Measurements from ENCODE around the gene ALG10B.
"Not testable (repeated sequence)": the region's sequence is repeated elsewhere in the genome, so short reads cannot be mapped to it uniquely, and the experiment has no call there.

Gene ALG10B, protein sequence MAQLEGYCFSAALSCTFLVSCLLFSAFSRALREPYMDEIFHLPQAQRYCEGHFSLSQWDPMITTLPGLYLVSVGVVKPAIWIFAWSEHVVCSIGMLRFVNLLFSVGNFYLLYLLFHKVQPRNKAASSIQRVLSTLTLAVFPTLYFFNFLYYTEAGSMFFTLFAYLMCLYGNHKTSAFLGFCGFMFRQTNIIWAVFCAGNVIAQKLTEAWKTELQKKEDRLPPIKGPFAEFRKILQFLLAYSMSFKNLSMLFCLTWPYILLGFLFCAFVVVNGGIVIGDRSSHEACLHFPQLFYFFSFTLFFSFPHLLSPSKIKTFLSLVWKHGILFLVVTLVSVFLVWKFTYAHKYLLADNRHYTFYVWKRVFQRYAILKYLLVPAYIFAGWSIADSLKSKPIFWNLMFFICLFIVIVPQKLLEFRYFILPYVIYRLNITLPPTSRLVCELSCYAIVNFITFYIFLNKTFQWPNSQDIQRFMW

DNA sequence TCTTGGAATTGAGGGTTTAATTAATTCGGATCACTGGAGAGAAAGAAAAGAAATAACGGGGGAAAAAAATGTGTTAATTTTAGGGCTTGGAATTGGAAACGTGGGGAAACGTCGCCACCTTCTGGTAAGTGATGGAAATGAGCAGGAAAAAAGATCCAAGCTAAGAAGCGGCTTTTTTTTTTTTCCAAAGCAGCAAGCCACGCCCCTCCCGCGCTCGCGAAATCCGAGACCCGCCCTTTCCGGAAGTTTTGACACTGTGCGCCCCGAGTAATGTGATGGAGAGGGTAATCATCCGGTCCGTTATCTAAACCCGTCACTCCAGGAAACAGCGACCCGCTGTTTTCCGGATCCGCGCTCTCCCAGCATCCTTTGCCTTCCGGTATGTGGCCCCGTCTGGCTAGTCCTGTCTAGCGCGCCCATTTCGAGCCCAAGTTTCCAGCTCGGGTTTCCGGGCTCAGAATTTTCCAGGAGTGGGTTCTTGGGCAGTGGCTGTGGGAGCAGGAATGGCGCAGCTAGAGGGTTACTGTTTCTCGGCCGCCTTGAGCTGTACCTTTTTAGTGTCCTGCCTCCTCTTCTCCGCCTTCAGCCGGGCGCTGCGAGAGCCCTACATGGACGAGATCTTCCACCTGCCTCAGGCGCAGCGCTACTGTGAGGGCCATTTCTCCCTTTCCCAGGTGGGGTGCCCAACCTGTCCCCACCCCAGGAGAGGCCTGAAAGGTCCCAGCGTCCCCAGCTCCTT lies at the start of gene ALG10B:
Gene ALG10B, plus strand, starts transcription at position 384 of the 739 bp plus-strand sequence. Its CDS starts 120 bp downstream, at position 504.
- DNase-seq: peak; percentile 98

DNA sequence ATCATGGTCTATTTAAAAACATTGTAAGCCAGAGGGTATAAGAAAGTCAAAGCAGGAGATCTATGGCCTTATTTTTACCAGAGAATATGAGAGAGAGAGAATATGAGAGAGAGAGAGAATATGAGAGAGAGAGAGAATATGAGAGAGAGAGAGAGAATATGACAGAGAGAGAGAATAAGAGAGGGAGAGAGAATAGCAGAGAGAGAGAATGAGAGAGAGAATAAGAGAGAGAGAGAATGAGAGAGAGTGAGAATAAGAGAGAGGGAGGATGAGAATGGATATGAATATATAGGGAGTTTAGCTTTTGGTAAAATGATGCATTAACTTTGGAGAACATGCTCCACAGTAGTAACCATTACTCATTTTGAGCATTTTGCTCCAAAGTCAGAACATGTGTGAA lies 48.0 kb upstream of the ALG10B start:
- no peak for DNase-seq

DNA sequence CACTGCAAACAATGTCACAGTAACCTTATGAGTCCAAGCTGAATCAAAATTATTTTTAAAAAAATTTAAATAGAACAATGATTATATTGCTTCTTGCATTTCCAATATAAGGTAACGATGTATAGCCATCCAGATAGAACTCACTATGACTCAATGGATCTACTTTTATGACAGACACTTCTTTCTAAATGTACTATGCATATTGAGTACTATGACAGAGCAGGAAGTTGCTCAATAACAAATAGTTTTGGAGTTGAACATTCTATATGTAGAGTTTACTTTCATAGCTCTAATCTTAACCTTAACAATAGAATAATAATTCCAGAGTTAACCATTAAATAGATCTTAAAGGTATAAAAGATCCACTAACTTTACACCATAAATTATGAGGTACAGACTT lies 46.7 kb upstream of the ALG10B start:
- DNase-seq: no peak

DNA sequence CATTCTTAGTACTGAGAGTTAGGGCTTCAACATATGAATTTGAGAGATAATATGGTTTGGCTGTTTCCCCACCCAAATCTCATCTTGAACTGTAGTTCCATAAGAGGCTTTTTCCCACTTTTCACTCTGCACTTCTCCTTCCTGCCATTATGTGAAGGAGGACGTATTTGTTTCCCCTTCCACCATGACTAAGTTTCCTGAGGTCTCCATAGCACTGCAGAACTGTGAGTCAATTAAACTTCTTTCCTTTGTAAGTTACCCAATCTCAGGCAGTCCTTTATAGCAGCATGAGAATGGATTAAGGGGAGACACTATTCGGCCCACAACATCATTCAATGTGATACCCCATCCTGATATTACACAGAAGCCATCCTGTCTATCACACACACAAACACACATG lies 36.8 kb upstream of the ALG10B start:
- DNase-seq: no peak

DNA sequence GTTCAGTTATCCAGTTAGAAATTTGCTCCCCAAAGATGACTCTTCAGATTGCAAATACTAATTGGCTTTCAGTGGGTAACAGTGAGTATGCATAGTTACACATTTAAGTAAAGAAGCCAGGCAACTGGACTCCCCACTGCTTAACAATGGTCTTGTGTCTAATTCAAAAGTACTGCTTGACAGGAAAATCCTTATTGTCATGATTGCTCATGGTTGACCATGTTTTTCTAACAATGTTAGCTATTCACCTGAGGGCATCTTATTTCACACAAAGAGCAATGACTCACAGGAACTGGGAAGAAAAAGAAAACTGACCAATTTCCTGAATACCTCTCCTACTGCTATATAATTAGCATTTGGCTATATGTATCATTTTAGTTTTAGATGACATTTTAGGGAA lies 33.7 kb upstream of the ALG10B start:
- no peak for DNase-seq

DNA sequence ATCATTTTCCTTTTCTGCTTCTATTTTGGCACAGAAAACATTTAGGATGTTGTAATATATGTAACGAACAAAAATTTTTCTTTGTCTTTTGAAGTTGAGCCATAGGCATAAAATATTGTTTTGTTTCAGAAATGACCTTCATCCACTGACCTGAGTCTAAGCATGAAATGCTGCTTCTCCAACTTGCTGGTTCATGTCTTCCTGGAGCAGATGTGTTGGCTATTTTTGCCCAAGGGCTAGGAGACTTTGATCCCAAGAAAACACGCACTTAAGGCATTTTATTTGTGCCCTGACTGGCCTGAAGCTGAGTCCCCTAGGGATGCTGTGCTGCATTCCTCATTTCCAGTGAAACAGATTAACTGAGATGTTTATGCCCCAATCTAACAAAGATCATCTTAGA lies 27.2 kb upstream of the ALG10B start:
- DNase-seq: no peak

DNA sequence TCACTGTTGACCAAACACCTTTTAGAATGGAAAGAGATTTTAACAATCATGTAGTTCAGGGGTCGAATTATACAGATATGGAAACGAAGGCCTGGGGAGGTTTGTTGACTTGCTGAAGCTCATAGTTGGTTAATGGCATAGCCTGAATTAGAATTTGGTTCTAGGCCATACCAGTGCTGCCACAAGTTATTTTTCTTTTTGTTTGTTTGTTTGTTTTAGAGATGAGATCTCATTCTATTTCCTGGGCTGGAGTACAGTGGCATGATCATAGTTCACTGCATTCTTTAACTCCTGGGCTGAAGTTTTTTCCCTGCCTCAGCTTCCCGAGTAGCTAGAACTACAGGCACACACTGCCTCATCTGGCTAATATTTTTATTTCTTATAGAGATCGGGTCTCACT lies 25.4 kb upstream of the ALG10B start:
- no peak for DNase-seq

DNA sequence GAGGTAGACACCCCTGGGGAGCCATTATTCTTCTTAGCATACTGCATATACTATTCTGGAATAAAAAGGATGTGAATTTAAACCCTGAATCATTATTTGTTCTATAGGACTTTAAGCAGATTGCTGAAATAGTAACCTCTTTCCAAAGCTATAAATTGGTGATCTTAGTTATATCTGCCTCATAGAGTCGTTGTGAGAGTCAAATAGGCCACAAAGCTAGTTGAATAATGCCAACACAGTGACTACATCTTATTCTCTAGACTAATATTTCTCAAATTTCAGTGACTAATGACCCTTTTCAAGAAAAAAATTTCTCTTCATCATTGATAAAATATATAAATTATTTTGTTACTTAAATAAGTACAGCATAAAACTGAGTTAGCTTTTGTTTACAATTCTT lies 13.6 kb upstream of the ALG10B start:
- not testable (repeated sequence) for DNase-seq

DNA sequence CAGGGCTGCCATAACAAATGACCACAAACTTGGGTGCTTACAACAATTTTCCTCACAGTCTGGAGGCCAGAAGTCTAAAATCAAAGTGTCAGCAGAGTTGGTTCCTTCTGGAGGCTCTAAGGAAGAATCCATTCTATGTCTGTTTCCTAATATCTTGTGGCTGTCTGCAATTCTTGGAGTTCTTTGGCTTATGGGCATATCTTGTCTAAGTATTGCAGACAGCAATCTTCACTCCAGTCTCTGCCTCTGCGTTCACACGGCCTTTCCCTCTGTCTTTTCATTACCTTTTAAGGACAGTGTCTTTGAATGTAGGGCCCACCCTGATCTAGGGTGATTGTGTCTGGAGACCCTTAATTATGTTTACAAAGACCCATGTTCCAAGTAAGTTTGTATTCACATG lies 5.4 kb downstream of the ALG10B start:
- DNase-seq: not testable (repeated sequence)

DNA sequence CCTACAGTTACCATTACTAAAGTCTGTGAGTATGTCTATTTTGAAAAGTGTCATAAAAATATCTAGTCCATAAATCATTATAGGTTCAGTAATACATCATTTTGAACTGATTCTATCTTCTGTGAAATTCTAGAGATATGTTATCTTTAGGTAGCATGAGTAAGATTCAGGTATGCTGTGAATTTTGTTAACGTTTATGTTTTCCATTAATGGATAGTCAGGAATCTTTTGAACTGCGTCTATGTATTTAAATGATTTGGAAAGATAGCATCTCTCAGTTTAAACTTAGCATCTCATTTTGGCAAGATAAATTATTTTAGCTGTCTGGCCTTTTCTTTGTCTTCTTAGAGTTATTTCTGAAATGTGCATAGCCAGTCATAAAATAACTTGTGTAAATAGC lies 8.3 kb downstream of the ALG10B start:
- no peak for DNase-seq

DNA sequence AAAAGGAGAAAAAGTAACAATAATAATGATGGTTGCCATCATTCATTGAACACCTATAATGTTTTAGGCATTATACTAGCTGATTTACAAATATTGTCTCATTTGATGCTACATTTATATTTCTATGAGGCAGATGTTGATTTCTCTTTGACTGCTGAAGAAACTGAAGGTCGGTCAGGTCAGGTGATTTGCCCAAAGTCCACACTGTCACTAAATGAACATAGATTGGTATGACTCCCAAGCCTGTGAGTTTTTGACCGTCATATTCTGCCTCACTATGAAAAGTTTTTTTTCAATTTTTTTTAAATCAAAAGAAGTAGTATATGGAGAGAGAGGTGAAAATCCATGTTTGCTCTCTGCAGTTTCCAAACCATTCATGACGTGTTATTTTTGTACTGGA lies 10.8 kb downstream of the ALG10B start:
- no peak for DNase-seq

DNA sequence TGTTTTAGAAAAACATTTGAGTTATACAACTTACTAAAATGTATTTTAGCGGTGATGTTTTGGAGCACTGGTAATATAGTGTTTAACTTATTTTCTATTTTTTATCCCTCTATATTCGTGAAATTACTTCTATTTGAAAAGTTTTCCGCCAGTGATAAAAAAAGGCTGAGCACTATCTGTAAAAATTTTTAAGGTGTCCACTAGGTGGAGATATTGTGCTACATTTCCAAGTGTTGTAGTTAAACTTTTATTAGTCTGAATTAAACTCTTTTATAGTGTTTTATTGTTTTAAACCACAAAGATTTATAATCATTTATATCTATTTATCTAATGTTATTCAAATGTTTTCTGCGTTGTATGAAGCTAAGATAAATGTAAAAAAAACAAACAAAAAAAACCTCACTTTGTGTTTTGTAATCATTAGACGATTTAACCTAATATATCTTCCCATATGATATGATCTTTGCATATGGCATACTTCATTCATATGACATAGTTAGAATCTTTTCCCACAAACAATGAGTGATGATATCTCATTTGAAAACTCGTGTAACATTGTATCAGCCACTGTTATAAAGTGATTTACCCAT lies 11.8 kb downstream of the ALG10B start:
- peak; percentile 68 for DNase-seq

DNA sequence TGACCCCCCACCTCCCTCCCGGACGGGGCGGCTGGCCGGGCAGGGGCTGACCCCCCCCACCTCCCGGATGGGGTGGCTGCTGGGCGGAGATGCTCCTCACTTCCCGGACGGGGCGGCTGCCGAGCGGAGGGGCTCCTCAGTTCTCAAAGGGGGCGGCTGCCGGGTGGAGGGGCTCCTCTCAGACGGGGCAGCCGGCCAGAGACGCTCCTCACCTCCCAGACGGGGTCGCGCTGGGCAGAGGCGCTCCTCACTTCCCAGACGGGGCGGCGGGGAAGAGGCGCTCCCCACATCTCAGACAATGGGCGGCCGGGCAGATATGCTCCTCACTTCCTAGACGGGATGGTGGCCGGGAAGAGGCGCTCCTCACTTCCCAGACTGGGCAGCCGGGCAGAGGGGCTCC lies 13.8 kb downstream of the ALG10B start:
- DNase-seq: not testable (repeated sequence)

DNA sequence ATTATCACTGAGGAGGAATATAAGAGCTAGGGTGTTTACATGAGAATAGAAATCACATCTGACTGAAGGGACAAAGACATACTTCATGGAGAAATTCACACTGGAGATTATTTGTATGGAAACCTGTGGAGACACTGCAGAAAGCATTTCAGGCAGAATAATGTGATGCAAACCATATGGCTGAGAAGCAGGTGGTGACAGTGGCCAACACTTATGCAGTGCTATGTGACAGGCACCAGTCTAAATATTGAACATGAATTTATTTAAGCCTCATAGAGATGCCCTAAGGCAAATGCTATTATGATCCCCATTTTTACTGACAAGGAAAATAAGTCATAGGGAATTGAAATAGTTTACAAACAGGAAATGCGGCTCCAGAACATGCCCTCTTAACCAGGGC lies 16.2 kb downstream of the ALG10B start:
- no peak for DNase-seq

DNA sequence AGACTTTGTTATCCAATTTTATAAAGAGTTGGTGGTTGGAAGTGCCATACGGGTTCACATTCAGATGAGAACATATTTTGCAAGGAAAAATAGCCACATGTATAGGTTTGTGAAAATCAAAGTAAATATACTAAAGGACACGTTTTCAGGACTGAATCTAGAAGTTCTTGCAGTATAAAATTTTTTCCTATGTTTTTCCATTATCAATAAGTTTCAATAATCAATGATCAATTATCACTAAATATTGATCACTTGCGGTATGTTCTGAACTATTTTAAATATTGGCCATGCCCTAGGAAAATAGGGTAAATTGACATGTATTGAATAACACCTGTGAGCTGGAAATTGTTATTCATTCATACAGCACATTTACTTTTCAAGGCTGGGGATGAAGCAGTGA lies 25.9 kb downstream of the ALG10B start:
- no peak for DNase-seq

DNA sequence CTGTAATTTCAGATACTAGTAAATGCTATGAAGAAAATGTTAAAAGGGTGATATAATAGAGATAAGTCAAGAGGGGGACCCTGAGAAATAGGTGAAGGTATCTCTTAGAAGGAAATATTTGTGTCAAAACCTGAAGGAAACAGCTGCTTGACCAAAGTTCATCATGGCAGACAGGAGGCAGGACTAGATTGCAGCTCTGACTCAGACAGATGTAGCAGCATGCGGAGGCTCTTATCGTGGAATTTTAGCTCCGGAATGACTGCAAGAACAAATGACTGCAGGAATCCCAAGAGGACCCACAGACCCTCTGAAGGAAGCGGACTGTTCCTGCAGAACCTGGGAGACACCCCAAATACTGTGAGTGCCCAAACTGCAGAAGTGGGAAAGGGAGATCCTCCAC lies 26.7 kb downstream of the ALG10B start:
- not testable (repeated sequence) for DNase-seq

DNA sequence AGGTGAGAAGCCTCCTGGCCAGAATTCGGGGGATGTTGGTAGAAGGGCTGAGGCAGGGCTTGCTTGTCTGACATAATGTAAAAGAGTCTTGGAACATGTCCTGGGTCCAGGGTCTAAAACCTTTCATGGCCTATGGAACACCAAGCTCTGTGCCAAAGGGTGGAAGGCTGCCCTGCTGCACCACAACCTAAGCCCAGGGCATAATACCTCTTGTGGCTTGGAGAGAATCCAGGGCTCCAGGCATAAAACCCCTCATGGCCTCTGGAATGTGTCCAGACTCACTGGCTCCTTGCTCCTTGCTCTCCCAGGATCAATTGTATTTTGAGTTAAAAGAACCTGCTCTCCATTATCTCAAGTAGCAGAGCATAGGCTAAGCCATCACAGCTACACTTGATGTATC lies 27.3 kb downstream of the ALG10B start:
- not testable (repeated sequence) for DNase-seq

DNA sequence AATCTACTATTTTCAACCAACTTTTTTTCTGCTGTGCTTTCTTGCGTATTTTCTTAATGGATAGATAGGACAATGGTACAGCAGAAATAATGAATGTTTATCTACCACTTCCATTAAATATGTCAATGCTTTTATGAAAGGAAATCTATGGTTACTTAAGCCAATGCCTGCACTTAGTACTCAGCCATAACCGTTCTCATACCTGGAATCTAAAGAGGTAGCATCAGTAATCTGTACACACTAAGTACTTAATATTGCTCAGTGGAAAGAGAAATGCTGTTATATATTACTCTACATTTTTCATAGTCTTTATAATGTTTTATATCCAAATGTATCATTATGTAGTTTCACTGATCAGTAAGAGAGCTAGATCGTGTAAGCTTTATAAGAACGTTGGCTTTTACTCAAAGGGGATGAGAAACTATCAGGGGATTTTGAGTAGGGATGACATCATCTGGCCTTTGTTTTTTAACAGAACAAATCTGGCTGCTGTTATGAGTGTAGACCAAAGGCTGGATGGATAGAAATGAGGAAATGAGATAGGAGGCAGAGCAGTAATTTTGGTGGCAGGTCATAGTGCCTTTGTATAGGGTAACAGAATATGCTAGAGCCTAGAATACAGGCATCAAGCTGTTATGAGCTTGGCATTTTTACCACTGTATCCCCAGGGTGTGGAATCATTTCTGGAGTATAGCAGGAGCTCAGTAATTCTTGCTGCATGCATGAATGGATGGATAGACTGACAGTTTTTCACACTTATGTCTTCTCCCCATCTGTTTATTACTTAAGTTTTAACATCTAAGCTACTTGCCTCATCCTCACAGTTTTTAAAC lies 34.0 kb downstream of the ALG10B start:
- DNase-seq: no peak

DNA sequence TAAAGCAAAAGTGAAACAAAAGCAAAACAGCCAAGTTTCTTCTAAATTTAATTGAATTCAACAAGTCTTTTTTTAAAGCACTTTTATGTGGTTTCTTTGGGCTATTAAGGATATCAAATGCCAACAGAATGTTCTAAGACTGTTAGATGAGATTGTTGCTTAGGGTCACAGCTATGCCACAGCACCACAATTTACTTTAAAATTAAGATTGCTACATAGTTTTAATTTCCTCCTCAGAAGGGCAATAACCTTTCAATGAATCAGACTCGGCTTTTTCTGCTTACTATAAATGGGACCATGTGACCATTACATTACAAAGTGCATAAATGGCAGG lies 34.6 kb downstream of the ALG10B start:
- DNase-seq: not testable (repeated sequence)

DNA sequence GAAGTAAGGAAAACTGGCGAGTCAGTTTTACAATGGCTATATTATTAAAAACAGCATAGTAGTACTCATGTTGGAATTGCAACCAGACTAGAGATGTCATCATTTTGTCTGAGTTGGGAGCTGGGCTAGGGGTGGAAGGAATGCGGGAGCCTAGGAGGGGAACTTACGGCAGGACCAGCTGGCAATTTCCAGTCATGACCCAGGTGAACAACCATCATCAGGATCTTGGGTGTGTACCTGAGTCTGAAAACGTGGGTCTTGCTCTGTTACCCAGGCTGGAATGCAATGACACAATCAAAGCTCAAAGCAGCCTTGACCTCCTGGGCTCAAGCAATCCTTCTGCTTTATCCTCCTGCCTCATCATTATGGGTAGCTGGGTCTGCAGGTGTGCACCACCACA lies 50.9 kb downstream of the ALG10B start:
- DNase-seq: no peak

DNA sequence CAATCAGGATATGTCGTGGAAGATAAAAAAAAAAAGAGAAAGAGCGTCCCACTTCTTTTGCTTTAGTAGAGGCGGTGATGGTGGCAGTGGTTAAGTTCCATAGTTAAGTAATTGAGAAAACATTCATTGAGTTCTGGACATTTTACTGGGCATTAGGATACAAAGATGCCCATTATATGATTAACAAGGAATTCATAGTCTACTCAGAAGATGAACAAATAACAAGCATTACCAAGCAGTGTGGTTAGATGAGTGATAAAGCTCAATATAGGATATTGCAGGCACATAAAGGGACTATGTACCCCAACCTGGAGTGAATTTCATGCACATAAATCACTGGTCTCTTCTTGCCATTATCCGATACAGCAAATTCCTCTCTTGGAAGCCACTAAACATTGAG lies 53.7 kb downstream of the ALG10B start:
- no peak for DNase-seq

DNA sequence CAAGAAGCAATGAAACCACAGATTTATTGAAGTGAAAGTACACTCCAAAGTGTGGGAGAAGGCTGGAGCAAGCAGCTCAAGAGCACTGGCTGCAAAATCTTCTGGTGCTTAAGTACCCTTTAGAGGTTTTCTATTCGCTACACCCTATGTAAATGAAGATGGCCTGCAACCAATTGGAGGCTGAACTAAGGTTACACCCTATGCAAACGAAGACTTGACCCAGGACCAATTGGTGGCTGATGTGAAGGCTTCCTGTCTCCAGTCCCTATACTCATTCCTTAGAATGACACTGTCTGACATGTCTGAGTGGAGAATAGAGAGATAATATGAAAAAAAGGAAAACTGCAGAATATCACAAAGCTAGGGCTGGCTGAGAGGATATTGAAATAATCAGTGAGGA lies 57.2 kb downstream of the ALG10B start:
- peak; percentile 28 for DNase-seq

DNA sequence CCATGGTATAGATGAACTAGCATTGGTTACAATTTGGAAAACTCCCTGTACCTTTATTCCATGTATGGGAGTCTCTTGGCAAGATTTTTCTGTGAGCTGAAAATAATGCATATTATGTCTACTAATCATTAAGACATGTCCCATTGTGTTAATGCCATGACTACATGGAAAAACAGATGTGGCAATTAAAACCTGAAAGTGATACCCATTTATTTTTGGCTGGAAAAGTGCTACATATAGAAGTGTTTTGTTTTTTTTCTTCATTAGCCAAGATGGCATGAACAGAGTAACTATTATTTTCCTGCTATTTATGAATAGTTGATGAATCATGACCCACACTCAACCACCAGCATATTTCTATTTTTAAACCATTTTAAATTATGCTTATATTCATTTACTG lies 58.2 kb downstream of the ALG10B start:
- DNase-seq: no peak
